GM19324 (cell line): ENCODE measurements around the gene SGK1.
"Not testable (repeated sequence)": the region's sequence is repeated elsewhere in the genome, so short reads cannot be mapped to it uniquely, and the experiment has no call there.

Source experiments
- ATAC-seq: cut with Tn5 transposase; IDR thresholded peaks from one replicate; pipeline ENCODE4 v1.9.1; 2021; ENCODE audit warnings: mild to moderate bottlenecking, moderate library complexity; ENCODE audit not compliant: unreplicated experiment, low FRiP score

SGK1 gene

DNA sequence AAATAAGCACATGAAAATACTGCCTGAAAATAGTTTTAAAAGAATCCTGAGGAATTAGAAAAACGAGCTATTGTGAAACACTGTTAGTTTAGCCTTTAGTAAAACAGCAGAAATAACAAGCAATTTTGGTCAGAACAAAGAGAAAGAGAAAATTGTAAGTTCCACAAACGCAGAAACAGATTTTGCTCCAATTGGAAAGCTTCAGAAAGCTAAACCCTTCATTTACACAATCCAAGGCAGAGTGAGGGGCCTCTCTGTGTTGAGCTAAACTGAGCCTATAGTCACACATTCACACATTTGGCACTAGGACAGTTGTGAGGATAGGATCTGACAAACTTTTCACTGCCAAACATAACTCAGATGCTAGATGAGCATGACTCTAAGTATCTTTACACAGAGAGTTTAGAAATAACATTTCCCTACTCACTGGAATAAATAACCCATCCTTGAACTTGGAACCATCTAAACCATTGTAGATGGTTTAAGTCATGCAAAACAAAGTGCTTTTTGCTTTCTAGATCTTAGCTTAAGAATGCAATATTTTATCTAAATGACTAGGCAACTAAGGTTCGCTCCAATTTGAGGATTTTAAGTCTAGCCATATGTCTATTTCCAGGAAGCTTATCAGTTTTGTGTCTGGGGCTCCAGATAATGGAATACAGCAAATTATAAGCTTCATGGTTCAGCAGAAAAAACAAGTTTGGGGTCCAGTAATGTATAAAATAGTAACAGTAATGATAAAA is 122.6 kb downstream of the SGK1 start:
- ATAC-seq, result no peak

DNA sequence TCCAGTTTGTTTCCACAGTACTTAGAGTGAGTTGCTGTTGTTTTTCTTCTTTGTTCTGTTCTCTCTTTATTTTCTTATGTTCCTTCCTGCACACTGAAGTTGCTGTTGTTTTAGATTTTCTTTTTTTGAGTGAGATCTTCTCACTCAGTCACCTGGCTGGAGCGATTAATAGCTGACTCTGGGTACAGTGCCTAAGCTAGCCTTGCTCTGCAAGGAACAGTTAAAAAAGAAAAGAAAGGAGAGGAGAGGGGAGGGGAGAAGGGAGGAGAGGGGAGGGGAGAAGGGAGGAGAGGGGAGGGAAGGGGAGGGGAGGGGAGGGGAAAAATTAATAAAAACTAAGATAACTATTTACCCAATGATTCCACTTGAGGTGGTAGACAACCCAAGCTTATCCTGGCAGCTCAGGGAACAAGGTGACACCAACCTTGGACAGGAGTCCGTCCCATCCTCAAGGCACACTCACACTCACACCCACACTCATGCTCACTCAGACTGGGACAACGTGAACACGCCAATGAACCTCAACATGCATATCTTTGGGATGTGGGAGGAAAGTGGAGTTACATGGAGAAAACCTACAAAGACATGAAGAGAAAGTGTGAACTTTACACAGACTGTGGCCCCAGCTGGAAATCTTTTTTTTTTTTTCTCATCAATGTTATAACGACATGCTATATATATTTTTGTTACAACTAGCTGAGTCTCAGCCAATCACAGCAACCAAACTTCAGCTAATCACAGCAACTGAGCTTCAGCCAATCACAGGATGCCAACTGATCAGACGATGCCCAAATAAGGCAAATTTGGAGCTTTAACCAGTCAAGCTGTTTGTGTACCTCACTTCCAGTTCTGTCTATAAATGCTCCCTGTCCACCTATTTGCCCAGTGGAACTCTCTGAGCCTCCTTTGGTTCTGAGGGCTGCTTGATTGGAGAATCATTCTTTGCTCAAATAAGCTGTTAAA is 124.1 kb downstream of the SGK1 start:
- no peak for ATAC-seq

DNA sequence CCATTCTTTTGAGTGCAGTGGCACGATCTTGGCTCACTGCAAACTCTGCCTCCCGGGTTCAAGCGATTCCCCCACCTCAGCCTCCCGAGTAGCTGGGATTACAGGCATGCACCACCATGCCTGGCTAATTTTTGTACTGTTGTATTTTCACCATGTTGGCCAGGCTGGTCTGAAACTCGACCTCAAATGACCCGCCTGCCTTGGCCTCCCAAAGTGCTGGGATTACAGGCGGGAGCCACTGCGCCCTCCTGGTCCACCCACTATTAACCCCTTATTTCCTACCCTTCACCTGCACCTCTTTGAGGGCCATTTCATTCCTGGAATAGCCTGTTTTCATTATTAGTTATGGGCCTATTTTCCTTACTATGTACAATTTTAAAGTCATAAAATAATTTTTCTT is 125.3 kb downstream of the SGK1 start:
- not testable (repeated sequence) for ATAC-seq

DNA sequence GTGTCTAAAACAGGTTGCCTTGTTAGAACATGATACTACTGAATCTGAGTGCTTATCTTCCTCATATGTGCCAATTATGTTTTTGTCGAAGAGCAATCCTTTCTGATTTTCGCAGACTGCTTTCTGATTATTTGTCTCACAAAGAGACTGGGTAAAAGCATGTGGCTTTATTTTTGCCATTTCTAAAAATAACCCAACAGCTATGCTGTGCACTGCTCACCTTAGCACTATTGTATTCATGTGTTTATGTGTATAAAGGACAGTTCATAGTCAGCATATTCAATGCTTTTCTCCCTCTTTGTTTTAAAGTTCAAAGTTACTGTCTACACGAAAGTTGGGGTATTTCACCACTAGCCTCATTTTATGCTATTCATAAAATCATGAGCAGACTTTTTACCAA is 127.0 kb downstream of the SGK1 start:
- ATAC-seq, result no peak

DNA sequence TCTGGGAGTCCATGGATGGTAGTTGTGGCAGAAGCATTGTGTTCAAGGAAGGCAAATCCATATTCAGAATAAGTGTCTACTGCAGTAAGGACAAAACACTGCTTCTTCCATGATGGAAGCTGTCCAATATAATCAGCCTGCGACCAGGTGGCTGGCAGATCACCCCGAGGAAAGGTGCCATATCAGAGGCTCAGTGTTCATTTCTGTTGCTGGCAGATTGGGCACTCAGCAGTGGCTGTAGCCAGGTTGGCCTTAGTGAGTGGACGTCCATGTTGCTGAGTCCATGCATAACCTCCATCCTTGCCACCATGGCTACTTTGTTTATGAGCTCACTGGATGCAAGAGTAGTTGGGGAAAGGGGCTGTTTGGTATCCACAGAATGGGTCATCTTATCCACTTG is 130.2 kb downstream of the SGK1 start:
- no peak for ATAC-seq

DNA sequence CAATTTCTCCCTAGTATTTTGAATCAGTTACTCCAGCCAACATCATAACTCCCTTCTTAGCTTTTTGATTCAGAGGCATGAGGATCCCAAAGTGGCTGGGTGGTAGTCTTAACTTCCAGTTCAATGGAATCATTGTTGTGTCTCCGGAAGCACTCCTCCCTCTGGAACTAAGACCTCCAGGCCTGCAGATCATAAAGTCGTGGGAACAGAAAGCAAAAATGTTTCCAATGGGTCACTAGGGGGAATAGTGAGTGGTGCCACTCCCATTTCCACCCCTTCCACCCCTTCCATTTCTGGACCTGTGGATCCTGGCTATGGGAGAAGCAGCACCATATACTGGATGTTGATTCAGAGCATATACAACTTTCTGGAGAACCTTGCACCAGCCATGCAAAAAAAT is 130.8 kb downstream of the SGK1 start:
- ATAC-seq, result no peak

DNA sequence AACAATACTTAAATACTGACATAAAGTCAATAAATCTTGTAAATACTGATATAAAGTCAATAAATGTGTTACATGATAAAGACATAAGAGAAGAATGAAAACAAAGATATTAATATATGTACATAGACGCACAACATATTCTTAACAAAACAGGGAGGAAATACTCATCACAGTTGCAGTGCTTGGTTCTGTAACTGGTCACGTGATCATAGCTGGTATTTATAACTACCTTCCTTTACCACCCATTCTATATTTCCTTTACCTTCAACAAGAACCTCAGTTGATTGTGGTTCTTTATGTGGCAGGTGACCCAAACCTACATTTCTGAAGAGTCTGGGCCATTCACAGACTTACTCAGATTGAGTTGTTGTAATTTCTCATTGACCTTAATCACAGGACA is 131.6 kb downstream of the SGK1 start:
- no peak for ATAC-seq

DNA sequence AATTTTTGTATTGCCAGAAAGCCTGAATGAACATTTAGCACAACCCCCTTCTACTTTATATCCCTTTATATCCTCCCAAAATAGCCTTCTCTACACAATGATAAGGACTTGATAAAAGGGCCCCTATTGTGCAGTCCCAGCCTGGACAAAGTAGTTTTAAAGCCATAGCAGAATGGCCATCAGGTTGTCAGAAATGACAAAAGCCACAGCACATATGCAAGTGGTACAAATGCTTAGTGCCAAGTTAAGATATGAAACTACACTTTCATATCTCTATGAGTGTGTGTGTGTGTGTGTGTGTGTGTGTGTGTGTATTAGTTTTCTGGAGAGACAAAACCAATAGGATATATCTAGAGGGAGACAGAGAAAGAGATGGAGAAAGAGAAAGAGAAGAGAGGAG is 132.6 kb downstream of the SGK1 start:
- ATAC-seq, result no peak

DNA sequence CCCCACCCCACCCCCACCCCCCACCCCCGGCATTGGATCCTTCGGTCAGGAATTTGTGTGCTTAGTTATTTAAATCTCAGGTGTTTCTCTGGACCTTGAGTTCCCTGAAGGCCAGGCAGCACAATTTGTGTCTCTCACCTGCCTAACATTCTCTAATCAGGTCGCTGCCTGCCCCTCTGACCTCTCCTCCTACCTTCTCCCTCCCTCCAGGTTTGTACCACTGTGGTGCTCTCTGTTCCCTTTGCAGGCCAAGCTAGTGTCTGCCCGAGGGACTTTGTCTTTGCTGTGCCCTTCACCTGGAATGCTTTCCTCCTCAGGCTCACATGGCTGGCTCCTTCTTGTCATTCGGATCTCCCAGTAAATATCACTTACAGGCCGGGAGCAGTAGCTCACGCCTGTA is 134.1 kb downstream of the SGK1 start:
- ATAC-seq, result no peak

DNA sequence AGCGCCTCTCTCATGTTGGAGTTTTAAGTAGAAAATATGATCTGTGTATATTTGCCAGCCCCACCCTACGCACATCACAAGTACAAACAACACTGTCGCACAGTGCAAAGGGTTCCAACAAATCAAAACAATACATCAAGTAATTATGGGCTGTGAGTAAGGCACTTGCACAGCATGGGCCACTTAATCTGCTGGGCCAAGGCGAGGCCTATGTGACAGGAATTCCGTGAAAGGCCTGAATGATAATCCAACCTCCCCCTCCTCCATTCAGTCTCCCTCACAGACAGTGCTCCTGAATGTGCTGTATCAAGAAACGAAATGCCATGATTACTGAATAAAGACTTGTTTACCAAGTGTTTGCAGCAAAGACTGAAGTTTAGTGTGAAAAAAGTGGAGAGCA is 135.4 kb downstream of the SGK1 start:
- ATAC-seq, result no peak

DNA sequence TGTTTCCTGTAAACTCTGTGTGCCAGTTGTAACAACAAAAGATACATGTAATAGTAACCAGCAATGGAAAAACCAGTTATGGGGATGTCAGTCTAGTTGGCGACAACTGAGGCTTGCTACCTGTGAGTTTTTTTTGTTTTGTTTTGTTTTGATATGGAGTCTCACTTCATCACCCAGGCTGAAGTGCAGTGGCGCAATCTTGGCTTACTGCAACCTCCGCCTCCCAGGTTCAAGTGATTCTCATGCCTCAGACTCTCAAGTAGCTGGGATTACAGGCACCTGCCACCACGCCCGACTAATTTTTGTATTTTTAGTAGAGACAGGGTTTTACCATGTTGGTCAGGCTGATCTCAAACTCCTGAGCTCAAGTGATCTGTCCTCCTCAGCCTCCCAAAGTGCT is 136.2 kb downstream of the SGK1 start:
- ATAC-seq, result not testable (repeated sequence)

DNA sequence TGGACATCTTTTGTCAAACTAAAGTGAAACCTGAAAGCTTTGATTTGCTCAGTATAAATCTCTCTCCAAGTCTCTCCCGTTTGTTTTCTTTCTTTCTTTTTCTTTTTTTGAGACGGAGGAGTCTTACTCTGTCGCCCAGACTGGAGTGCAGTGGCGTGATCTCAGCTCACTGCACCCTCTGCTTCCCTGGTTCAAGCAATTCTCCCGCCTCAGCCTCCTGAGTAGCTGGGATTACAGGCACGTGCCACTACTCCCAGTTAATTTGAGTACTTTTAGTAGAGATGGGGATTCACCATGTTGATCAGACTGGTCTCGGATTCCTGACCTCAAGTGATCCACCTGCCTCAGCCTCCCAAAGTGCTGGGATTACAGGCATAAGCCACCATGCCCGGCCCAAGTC is 136.7 kb downstream of the SGK1 start:
- ATAC-seq, result not testable (repeated sequence)

DNA sequence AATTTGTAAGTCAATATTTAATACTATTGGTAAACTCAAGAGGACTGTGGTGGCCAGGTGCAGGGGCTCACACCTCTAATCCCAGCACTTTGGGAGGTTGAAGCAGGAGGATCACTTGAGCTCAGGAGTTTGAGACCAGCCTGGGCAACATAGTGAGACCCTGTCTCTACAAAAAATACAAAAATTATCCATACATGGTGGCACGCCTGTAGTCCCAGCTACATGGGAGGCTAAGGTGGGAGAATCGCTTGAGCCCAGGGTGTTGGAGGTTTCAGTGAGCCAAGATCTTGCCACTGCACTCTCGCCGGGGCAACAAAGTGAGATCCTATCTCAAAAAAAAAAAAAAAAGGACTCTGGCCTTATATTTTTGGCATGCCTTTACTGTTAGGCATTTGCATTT is 137.4 kb downstream of the SGK1 start:
- ATAC-seq, result not testable (repeated sequence)

DNA sequence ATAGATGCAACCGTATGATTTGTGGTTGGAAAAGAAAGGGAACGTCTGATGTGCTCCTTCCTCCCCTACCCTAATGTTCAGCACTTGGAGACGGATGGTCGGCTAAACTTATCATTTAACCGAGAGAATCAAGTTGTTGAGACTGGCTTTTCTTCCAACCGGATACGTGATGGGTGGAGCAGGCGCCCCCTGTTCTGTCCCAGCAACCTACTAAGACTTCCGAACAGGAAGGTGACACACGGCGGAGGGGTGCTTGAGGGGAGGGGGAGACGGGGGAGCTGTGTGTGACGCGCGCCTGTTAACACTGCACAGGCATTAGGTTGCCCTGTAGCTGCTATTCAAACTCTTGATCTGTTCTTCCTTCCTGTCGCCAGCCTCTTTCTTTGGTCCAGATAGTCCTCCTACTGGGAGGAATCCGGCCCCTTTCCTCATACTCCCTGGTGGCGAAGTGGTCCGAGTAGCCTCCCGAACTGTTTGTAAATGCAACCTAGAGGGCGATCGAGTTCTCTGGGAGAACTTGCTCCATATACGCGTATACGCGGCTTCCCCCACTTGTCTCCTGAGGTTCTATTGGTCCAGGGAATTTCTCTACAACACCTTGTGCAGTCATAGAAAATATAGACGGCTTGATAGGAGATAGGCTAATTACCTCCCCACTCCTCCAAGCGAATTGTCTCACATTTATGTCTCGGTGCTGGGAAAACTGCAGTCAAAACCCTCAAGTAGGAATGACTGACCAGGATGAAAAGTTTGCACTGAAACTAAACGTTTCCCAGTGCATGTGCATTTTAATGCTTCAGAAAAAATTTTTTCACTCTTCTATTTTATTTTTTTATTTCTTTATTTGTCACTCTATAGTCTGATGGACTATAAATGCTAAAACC is 139.5 kb downstream of the SGK1 start:
- no peak for ATAC-seq

DNA sequence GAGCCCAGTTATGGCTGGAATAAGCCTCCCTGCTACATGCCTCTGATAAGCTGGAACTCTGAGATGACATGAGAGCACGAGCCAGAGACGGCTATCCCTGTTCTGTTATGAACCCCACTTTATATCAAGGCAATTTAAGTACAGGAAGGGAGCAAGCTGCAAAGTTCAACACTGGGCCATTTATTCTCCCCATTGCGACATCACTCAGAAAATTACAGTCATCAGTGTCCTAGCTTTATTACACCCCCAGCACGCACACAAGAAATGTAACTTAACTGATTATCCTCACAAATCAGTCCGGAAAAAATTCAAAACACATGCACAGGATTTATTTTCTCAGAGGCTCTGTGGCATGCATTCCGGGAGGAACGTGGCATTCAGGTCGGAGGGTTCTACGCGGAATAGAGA is 140.2 kb downstream of the SGK1 start:
- ATAC-seq, result no peak

DNA sequence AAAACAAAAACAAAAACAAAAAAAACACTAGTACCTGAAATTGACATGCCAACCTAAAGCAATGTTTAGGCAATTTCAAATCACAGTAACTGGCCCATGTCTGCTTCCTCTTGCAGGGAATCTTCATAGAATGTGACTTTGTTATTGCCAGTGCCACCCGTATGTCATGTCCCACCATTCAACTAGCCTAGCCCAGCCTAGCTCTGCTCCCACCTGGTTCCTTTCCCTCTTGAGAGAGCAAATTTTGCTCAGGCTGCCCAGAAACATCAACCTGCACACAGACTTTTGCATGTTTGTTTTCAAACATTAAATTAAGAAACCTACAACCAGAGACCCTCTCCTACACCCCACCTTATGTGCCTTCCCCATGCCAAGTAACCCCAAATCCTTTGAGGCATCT is 140.7 kb downstream of the SGK1 start:
- ATAC-seq, result no peak

DNA sequence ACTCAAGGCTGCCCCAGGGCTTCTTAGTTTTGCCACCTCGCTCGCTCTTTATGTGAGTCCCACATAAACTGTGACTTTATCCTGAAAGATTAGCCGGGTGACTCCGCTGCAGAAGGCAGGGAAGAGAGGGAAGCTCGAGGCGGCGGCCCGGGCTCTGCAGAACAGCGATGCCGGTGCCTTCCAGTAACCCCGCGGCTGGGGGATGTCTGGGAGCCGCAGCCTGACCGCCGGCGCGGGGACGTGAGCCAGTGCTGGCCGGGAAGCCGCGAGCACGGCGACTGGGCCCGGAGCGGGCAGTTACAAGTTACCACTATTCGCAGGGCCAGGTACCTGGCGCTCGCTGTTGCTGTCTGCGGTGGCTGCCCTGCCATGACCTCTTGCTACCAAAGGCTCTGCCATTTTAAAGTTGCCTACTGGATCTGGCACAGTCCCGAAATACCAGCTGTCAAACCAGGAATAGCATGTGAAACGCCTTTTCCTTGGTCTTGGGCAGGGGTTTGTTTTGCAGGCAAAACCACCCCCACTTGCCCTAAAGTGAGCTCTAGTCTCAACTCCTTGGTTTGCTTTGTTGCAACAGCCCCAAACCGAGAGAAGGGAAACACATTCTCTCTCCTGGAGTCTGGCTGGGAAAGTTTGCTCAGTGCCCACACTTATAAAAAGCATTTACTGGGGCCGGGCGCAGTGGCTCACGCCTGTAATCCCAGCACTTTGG is 141.5 kb downstream of the SGK1 start:
- ATAC-seq, result no peak

DNA sequence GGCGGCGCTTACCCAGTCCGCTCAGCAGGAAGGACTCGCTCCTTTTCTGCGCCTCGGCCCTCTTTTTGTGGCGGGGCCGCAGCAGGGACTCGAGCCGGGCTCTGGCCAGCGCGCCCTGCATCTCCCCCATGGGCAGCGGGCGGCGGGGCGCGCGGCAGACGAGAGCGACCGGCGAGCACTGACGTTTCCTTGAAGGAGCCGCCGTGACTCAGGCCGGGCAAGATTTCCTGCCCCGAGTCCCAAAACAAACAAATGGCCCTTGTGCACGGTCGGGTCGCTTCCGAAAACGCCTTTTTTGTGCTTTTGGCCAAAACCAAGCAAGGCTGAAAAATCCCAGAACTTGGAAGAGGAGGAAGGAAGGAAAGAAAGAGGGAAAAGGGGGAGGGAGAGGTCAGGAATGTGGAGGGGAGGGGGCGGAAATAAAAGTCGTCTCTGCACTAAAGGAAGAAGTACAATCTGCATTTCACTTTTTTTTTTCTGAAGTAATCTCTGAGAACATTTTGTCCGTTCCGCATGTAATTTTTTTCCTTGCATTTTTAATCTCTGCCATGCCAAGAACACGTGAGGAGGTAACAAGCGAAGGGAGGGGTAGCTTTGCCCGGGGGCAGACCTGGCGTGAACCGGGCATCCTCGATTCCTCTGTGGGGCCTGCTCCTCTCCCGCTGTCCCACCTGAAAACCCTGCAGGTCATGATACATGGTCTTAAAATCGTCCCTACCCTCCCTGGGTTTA is 142.2 kb downstream of the SGK1 start:
- ATAC-seq, result peak; percentile 5
